HG03025 (cell line): Measurements from ENCODE around the gene TTC7B.

Source experiments
- ATAC-seq: cut with Tn5 transposase; IDR thresholded peaks from one replicate; pipeline ENCODE4 v1.9.1; 2021; ENCODE audit warnings: mild to moderate bottlenecking, moderate library complexity; ENCODE audit not compliant: unreplicated experiment, low FRiP score

TTC7B gene

DNA sequence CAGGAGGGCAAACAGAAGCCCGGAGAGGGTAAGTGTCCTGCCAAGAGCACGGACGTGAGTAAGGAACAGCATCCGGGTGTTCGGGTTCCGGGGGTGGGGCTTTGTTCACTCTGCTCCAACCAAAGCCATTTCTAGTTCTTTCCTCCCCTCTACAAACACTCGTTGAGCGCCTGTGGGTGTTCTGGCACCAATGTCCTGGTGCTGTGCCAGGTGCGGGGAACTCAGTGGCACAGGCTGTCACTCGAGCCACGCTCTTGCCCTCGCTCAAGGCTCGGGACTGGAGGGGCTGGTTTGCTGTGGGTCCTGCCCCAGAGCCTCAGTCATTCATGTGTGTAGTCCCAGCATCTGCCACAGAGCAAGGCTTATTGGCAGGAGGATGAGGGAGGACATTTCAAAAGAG lies 261.9 kb downstream of the TTC7B start:
- ATAC-seq: no peak

DNA sequence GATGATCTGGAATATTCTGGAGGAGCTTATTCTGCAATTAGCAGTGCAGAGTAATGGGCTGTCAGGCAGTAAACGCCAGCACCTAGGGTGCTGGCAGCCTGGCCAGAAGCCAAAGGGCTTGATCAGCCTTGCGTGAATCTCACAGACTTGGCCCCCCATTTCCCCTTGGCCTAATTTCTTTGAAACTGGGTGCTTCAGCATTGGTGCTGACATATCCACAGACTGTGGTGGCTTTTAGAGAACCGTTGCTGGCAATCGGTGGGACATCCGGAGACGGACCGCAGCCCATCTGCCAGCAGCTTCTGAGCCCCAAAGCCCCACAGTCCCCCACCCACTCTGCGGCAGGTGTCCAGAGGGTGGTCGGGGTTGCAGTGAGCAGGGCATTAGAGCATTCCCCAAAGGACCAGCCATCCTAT lies 262.3 kb downstream of the TTC7B start:
- ATAC-seq: no peak

DNA sequence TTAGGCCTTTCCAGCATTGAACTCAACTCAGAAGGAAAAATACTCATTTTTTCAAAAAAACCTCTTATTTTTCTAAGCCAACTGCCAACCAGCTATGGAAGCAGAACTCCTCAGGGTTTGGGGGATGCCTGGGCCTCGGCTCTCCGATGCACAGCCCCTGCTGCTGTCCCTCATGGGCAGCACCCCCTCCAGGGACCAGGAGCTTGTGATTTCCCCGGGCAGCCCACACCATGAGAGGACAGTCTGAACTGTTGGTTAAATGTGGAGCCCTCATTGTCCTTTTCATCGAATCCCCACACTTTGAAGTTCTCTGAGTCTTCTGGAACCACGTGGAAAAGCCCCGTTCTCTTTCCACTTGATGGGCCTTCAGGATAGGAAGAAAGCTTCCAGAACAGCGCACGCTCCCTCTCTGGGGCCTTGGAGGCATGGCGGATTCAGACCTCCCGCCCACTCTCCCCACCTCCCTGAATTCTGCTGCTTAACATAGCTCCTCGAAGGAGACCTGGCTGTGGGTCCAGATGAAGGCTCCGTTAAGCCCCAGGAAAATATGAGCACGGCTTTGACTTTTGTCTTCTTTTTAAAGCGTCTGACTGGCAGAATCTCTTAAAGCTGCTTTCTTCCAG lies 262.8 kb downstream of the TTC7B start:
- ATAC-seq: no peak

DNA sequence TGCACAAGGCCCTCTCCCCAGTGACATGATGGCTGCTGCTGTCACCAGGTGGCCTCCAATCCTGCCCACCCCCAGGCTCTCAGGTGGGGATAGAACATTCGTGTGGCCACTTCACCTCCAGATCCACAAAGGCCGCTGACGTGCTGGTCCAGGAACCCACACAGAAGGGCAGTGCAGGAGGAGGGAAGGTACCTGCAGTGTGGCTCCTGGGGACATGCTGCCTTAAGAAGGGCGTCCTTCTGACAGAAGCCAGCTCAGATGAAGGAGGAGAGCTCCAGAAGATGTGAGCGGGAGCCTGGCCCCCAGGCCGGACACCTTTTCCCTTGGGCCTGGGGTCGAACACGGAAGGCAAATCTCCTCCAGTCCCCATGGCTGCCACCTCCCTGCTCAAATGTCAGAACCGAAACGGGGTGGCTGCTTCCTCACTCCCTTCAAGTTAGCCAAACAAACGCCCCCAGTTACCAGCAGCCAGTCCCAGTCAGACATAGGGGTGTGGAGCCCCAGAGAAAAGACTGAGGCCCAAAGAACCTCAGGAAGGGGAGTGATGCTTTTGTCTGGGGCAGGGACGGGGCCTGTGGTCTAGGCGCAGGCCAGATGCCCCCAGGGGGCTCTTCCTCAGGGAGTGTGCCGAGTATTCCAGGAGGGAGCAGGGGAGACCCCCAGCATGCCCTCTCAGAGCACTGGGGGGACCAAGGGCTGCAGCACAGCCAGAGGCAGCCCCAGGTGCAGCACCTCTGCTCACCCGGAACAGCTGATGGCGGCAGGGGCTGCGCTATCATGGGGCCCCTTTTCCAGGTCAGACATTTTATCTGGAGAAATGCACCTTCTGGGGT lies 263.5 kb downstream of the TTC7B start:
- ATAC-seq: no peak

DNA sequence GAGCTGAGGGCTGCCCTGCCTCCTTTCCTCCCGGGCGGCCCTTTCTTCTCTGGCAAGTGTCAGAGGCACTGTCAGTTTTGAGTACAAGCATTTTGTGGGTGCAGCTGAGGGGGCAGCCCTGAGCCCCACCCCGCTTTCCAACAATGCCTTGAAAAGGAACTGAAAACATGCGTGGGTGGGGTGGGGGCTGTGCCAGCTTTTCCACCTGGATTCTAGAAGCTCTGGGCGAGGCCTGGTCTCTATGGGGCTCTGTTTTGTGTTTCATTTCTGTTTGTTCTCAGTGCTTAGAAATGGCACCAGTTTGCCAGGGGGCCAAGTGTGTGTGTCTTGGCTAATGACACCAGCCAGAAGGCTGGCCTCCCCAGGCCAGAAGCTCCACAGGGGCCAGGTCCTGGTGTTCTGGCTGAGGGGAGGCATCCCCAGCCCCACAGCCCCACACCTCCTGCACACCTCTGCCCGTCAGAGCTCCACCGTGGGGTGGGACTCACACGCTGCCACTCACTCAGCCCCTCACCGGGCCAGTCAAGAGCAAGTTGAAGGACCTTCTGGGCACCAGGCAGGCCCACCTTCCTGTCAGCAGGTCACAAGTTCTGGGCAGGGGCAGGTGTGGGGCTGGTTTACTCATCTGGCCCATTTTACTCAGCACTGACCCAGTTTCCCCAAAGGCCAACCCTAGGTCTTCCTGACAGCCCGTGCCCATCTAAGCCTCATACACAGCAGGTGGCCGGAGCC lies 264.3 kb downstream of the TTC7B start:
- ATAC-seq: no peak

DNA sequence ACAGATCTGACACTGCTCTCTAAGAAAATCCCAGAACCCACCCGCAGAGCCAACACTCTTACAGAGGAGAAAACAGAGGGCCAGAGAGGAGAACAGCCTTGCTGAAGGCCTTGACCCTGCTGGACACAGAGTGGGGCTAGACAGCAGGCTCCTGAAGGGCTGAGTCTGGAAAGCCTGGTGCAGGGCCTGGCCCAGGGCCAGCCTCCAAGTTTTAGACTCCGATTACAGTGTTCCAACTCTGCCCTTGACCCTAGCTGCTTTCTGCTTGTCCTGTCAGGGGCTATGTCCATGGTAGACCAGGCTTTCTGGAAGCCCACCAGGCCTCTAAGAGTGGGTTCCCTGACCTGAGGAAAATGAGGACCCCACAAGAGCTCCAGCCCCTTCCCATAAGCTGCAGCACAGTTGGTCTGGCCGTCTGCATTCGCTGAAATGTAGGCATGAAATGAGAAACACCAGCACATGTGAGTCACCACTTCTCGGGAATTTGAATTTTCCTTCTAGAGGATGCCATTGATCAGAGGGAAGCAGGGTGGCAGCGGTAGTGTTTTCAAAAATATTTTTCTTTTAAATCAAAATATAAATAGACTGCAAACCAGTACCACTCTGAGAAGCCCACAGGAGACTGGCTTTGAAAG lies 265.0 kb downstream of the TTC7B start:
- ATAC-seq: no peak

DNA sequence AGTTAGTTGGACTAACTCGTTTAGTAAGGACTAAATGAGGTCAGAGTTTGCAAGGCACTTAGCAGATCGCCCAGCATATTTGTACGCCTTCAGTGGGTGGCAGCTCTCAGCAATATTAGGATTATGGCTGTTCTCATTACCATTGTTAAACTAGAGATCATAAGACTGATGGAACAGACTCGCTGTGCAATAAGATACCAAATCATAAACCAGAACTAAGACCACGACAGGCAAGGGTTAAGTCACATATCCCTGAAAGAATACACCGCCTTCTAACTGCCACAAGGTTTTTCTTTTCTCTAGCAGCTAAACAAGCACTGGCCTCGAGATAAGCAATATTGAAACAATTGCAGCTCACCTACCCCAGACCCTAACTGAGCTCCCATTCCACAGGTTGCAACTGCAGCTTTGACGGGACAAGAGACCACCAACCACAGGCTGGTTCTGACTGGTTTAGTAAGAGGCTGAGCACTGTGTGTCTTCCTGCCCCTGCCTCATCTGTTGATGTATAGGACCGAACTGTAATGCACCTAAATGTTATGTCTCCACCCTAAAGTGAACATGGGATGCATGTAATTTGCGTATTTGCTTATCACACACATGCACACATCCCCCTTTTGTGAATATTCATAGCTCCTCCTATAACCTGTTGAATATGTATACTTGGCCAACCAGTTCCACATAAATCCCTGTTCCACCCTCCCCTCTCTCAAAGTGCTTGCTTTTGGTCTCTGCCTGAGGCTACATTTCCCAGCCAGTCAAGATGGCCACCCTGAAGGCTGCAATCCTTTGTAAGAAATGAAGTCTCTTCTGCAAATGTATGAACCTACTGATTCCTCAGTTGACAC lies 266.2 kb downstream of the TTC7B start:
- ATAC-seq: no peak

DNA sequence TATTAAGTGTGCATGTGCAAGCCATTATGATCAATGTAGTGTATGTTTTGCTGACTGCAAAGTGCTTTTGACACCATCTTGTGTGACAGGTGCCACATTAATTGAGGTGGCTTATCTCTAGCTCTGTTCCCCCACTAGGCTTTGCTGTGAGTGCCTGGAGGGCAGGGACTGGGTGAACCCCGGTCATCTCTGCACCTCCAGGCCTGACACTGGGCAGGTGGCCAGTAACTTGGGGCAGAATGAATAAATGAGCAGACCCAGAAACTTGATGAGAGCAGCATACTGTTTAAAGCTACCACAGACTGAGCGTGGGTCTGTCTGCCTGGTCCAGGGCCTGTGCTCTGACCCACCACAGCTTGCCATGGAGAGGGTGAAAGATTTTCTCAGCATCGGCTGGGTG lies 267.8 kb downstream of the TTC7B start:
- no peak for ATAC-seq

DNA sequence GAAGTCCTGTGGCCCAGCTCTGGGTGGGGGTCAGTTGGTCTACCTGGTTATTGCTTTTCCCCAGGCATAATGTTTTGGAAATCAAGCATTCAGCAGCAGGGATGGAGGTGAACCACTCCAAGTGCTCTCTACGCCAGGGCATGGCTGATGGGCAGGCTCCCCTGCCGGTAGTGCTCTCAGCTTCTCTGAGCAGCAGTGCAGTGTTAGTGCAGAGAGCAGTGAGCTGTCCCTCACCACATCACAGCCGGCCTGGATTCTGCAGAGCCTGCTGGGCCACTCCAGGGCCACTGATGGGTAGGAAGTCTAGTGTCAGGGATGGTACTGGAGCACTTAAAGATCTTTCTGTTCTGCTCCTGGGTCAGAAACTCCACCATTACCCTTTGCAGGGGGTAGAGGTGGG lies 268.3 kb downstream of the TTC7B start:
- ATAC-seq: no peak

DNA sequence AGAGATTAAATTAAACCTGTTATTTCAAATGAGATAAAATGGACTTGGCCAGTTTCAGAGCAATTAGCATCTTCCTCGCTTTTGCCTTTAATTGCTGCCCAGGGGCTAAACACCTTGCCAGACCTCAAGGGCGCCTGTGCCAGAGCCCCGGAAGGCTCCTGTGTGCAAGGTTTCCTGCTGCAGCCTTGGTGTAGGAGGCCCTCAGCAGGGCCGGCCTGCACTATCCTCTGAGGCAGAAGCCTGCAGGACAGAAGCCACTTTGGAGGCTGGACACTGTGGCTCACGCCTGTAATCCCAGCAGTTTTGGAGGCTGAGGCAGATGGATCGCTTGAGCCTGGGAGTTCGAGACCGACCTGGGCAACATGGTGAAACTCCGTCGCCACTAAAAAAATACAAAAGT lies 269.0 kb downstream of the TTC7B start:
- ATAC-seq: no peak

DNA sequence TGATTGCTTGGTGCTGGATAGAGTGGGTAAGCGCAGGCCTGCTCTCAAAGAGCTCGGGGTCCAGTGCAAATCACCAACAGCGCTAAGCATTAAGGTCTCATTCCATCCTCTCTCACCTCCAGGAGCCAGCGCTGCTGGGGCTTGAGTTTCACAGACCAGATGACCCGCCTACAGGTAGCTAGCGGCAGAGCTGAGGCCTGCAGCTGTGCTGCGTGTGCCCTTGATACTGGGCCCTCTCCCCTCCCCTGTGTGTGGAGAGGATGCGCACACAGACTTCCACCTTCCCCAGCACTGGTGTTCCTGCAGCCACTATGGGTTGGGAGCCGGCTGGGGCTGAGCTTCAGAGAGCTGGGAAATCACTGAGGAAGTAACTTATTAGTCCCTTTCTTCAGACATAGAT lies 269.5 kb downstream of the TTC7B start:
- ATAC-seq: no peak

DNA sequence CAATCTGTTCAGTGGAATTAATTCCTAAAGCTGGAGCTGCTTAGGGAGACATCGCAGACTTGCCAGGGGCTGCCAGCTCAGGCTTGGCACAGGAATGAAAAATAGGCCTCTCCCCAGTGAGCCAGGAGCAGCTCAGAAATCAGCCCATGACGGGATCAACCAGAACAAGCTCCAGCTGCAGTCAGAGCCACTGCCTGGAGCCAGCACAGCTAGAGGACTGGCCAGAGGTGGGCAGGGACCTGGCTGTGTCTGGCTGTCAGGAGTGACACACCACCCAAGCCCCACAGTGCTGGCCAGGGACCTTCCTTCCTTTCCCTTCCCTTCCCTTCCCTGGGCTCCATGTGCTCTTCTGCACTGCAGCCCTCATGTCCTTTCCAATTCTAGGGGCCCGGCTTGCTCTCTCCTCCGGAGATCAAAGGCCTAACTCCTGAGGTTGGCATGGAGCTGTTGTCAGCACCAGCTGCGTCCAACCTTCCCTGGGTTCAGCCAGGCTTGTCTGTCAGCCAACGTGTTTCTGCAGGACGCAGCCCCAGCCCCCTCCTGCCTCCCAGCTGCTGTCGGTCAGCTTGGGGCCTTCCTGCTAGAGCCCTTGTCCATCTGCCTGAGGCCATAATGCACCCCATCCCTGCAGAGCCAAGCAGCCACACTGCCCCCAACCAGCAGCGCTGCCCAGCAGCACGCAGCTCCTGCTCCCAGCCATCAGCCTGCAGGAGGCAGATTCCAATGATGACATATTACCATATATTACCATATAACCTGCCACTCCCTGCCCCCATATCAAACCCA lies 270.1 kb downstream of the TTC7B start:
- no peak for ATAC-seq

DNA sequence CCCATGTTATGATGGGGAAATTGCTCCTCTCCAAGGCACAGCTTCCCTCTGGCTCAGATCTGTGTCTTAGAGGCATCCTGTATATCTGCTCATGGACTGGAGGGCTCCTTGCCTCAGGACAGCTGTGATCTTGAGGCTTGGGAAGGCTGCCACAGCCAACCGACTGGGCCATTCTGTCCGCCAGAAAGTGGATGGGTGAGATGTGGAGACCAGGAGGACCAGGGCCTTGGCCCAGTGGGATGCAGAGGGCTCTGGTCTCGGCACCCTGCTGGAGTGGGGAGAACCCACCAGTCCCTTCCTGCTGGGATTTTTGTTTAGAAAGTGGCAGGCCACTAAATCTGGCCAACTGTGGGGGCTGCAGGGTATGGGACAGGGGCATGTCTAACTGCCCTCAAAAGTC lies 270.8 kb downstream of the TTC7B start:
- no peak for ATAC-seq

DNA sequence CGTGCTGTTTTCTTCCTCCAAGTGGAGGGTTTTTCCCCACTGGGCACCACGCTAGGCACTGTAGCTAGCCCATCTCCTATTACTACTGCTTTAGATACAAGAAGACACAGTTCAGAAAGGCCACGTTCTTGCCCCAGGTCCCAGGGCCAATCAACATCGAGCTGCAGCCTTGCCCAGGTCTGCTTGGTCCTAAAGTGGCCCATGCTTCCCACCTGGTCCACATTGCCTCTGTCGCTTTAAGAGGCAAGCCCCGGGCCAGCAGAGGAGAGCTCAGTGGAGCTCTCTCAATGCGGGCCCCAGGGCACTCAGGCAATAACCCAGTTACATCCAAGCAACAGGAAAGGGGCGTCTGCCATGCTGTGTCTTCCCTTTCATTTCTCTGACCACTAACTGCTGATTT lies 271.3 kb downstream of the TTC7B start:
- ATAC-seq: no peak

DNA sequence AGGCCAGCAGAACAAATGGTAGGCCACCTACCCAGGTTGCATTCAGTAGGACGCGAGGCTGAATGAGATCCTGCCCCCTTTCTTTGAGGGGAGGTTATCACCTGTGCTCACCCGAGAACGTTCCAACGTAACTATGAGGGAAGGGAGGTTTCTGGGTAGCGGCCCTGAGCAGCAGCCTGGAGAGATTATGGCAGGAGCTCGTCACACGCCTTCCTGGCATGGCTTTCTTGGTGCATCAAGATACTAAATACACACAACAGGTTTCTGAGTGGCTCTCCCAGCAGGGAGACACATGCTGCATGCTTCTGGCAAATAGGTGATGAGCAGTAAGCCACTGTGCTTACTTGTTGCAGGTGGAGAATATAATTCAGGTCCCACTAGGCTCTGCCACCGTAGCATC lies 271.7 kb downstream of the TTC7B start:
- no peak for ATAC-seq

DNA sequence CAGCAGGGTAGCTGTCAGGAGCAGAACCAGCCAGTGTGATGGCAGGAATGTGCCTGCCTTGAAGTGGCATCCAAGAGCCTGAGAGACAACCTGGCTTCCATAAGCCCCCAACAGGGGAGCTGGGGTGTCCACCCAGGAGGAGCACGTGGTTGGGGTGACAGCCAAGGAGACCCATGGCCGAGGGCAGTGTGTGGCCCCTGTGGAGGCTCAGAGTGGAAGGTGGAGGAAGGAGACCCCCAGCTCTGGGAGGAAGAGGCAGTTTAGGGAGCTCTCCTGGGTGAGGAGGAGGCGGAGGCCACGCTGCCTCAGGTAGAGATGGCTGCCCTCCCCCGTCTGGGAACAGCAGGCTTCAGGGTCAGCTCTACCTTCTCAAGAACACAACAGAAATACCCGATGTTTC lies 272.4 kb downstream of the TTC7B start:
- no peak for ATAC-seq

DNA sequence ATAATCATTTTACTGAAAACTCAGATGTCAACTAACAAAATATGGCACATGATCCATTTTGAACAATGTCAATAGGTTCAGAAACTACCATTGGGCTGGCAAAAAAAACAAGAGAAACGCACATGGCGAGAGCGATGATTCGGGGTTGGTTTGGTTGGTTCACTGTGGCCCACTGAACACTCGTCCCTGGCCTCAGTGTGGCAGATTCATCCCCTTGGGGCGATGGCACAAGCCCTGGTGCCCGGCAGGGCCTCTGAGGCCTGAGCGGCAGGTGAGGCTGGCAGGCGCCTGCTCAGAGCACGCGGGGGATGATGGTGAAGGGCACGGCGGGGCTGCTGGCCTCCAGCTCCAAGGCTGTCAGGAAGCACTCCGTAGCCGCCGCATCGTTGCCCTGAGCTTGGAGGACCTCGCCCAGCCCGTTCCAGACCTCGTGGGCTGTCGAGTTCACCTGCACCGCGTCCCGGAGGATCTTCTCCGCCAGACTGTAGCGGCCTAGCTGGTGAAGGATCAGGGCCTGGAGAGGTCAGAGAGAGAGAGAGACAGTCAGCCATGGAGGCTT lies 275.1 kb downstream of the TTC7B start:
- no peak for ATAC-seq

DNA sequence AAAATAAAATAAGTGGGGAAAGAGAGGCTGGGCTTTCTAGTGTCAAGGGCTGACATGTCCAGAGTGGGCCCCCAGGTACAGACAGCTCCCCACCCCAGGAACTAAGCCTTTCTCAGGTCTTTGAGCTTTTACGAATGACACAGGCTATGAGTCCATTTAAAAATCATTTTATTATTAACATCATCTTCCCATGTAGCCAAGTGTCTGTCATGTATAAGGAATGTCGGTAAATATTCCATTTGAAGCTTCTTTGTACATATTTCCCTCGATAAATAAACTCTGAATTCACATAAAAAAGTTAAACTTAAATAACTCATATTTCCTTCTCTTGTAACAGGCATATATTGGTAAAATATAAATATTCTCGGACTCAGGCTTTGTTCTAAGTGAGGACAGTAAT lies 275.8 kb downstream of the TTC7B start:
- no peak for ATAC-seq

DNA sequence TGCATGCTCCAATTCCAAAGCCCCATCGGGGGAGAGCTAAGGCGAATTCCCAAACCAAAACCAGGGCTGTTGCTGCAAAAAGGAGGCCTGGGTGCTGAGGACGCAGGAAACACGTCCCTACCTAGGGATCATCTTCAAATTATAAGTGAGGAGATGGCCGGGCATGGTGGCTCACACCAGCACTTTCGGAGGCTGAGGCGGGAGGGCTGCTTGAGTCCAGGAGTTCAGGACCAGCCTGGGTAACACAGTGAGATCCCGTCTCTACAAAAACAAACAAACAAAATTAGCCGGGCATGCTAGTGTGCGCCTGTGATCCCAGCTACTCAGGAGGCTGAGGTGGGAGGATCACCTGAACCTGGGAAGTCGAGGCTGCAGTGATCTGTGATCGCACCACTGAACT lies 276.2 kb downstream of the TTC7B start:
- ATAC-seq: no peak
